Posterior cingulate gyrus (tissue), 11 donors: ENCODE measurements around the gene SLC19A1.

Source experiments
- DNase-seq, 10 donors: peaks; one replicate each; pipeline versions ENCODE4 v3.0.0 to v3.0.0-alpha.2; 2020 to 2021; ENCODE audit warnings: mixed read lengths in 3 of 10
- intact Hi-C: fragments of 100-400 bp; cut with DNase I; formaldehyde crosslinking; loops from one replicate; pipeline ENCODE4 v1.15.1; 2023

Gene SLC19A1

GRCh38 chr21:45463871-45464270 lies 78.4 kb downstream of the SLC19A1 start:
- DNase-seq: peak in 5 of 10 donors; percentile 3 to 44 (median 33)
- intact Hi-C loops: no loop called here

- DNase-seq: no peak
- intact Hi-C loops: no loop called here
Observed at GRCh38 chr21:45461806-45462341, 80.4 kb downstream of the SLC19A1 start.

DNA sequence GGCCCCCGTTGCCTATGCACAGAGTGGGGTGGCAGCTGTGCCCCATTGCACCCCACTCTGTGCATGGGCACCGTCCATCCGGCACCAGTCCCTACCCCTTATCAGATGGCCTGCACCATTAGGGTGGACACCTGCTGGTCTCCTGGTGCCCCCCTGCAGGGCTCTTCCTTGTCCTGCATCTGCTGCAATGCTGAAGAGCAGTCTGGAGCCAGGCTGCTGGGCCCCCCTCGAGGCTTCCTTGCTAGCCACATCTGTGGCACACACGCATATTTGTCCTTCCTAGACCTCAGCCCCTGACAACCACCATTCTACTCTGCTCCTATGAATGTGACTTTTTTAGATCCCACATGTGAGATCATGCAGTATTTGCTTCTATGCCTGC lies 80.9 kb downstream of the SLC19A1 start:
- intact Hi-C loops: no loop called here
- peak in 3 of 10 donors; percentile 9 to 75 (median 41) for DNase-seq

GRCh38 chr21:45460611-45461368 lies 81.5 kb downstream of the SLC19A1 start:
- intact Hi-C loops: no loop called here
- DNase-seq: no peak

GRCh38 chr21:45460011-45460565 lies 82.2 kb downstream of the SLC19A1 start:
- intact Hi-C loops: no loop called here
- DNase-seq: peak in 5 of 10 donors; percentile 4 to 74 (median 63)

DNA sequence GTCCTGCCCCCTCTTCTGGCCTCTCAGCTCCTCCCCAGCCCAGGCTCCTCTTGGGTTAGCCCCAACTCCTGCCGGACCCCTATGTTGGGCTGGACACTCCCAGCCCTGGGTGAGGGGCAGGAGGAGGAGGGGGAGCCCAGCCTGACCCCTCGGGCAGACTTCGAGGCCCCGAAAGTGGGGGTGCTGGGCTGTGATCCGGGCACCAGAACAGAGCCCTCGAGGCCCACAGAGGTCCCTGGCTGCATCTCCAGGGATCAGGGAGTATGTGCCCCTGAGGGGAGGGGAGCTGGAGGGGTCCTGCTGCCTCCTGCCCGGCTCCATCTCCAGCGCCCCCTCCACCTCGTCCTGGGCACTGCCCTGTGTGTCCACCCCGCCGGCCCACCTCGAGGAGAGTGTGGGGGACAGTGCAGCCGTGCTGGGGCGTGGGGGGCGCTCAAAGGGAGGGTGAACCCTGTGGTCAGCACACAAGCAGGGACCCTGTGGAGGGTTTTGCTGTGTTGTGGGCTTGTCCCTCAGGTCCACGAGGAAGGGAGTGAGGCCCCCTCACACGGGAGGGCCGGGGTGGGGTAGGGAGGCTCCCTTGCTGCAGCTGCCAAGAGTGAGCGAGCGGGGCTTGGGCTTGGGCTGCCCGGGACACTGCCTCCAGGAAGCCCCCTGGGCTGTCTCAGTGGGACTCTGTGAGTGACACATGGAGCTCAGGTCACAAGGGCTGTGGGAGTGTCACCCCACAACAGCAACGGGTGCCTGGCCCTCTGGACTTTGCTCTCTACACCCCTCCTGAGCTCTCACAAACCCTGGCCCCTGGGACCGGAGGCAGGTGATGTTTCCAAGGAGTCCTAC lies 82.8 kb downstream of the SLC19A1 start:
- peak in 6 of 10 donors; percentile 5 to 79 (median 34) for DNase-seq
- intact Hi-C loops: no loop called here

GRCh38 chr21:45458281-45459170 lies 83.7 kb downstream of the SLC19A1 start:
- intact Hi-C loops: no loop called here
- peak in 5 of 10 donors; percentile 6 to 76 (median 61) for DNase-seq

DNA sequence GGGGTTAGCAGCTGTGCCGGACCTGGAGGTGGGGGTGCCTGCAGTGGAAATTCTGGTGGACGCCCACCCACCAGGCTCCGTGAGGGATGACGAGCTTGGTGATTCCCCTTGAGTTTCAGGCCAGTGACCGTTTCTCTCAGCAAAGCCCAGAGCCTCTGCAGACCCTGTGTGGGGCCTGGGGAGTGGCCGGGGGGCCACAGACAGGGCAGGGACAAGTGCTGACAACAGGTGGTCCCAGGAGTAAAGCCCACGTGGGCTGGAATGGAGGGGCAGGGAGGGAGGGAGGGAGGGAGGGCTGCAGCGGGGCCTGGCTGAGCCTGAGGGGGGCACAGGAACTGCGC lies 84.4 kb downstream of the SLC19A1 start:
- DNase-seq: peak in 2 of 10 donors; percentile 52 to 77
- intact Hi-C loops: no loop called here

- intact Hi-C loops: no loop called here
- DNase-seq: peak in 5 of 10 donors; percentile 5 to 76 (median 40)
Observed at GRCh38 chr21:45457161-45457831, 84.9 kb downstream of the SLC19A1 start.

- intact Hi-C loops: no loop called here
- DNase-seq: peak in 5 of 10 donors; percentile 3 to 68 (median 66)
Observed at GRCh38 chr21:45456584-45457160, 85.6 kb downstream of the SLC19A1 start.

DNA sequence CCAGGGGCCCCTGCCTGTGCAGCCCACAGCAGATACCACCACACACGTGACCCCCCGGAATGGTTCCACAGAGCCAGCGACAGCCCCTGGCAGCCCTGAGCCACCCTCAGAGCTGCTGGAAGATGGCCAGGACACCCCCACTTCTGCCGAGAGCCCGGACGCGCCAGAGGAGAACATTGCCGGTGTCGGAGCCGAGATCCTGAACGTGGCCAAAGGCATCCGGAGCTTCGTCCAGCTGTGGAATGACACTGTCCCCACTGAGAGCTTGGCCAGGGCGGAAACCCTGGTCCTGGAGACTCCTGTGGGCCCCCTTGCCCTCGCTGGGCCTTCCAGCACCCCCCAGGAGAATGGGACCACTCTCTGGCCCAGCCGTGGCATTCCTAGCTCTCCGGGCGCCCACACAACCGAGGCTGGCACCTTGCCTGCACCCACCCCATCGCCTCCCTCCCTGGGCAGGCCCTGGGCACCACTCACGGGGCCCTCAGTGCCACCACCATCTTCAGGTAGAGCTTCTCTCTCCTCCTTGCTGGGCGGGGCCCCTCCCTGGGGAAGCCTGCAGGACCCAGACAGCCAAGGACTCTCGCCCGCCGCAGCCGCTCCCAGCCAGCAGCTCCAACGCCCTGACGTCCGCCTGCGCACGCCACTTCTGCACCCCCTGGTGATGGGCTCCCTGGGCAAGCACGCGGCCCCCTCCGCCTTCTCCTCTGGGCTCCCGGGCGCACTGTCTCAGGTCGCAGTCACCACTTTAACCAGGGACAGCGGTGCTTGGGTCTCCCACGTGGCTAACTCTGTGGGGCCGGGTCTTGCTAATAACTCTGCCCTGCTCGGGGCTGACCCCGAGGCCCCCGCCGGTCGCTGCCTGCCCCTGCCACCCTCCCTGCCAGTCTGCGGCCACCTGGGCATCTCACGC lies 86.3 kb downstream of the SLC19A1 start:
- DNase-seq: peak in 5 of 10 donors; percentile 7 to 83 (median 53)
- intact Hi-C loops: no loop called here

DNA sequence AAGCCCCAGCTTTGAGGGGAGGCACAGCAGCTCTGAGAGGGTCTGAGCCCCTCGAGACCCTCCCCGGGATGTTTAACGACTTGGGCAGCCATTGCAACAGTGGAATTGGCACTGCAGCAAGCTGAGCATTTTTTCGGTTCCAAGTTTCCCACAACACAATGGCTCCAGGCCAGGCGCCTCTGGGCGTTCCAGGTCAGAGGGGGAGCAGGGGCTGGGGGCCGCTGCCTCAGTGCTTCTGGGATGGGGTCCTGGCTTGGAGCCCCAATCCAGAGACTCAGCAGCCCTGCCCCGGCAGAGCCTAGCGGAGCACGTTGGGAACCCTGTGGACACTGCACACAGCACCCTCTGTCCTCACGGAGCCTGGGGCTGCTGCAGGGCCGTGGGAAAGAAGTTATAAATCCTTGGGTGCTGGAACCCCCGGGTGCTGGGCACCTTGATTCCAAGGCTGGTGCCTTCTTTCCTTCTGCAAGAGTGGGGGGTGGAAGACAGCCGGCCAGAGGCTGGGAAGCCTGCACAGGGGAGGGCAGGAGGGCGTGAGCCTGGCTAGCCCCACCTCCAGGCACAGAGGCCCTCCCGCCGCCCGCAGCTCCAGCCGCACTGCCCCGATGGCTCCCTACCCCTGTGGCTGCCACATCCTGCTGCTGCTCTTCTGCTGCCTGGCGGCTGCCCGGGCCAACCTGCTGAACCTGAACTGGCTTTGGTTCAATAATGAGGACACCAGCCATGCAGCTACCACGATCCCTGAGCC lies 87.1 kb downstream of the SLC19A1 start:
- peak in 6 of 10 donors; percentile 15 to 89 (median 64) for DNase-seq

GRCh38 chr21:45454060-45454925 lies 87.9 kb downstream of the SLC19A1 start:
- DNase-seq: peak in 5 of 10 donors; percentile 3 to 70 (median 17)
- intact Hi-C loops: no loop called here

More for the DNA sequence above, 87.1 kb downstream of the SLC19A1 start:
- intact Hi-C loops: no loop called here

- DNase-seq: peak in 5 of 10 donors; percentile 2 to 74 (median 27)
- intact Hi-C loops: no loop called here
Observed at GRCh38 chr21:45453308-45453950, 88.8 kb downstream of the SLC19A1 start.

DNA sequence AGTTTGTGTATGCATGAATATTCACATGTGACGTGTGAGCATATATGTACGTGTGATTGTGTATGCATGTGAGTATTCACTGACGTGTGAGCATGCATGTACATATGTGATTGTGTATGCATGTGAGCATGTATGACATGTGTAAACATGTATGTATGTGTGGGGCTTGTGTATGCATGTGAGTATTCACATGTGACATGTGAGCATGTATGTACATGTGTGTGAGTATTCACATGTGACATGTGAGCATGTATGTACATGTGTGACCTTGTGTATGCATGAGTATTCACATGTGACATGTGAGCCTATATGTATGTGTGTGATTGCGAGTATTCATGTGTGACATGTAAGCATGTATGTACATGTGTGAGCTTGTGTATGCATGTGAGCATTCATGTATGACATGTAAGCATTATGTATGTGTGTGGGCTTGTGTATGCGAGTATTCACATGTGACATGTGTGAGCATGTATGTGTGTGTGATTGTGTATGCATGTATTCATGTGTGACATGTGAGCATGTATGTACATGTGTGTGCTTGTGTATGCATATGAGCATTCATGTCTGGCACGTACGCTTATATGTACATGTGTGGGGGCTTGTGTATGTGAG lies 89.4 kb downstream of the SLC19A1 start:
- no peak for DNase-seq
- intact Hi-C loops: no loop called here
